IMR-90 (cell line): ENCODE measurements around the gene AKAP13. TPM values are rescaled to one million over a fixed set of nuclear protein-coding genes. Genes with fewer than 3 reads are reported as not detected.

Experiments used
- ATAC-seq: fragments of 200-7000 bp; cut with Tn5 transposase; 2 replicates; pipeline ENCODE4 v1.9.1; 2020; ENCODE audit warnings: low read depth, mild to moderate bottlenecking, moderate library complexity
- BruUV-seq: library from RNA; stranded (reverse); fragments of 400-500 nt; replicated peaks from 2 replicates; lab custom pipeline; 2021; lab: Mats Ljungman, UMichigan
- CTCF ChIA-PET: fragments of 300-600 bp; formaldehyde crosslinking; extraction: SDS; loops from one replicate; lab custom pipeline; 2021; ENCODE audit warnings: antibody characterized with exemption; lab: Yijun Ruan, JAX
- POLR2A ChIA-PET: fragments of 300-600 bp; sonication (Branson Sonifier 250); formaldehyde crosslinking; loops from one replicate; lab custom pipeline; 2022; ENCODE audit warnings: antibody characterized with exemption; ENCODE audit not compliant: unreplicated experiment; lab: Charles Lee
- DNase-seq: peaks from one replicate; pipeline ENCODE4 v3.0.0; 2013
- H2AFZ ChIP-seq: replicated peaks from 2 replicates; pipeline ENCODE3; 2013; ENCODE audit warnings: low read length, mild to moderate bottlenecking; ENCODE audit not compliant: poor library complexity
- H2AK5ac ChIP-seq: 2 replicates; pipeline ENCODE4 v1.6.1; 2013; ENCODE audit warnings: low read depth, low read length, inconsistent platforms
- H2AK9ac ChIP-seq: replicated peaks from 2 replicates; pipeline ENCODE3; 2013; ENCODE audit warnings: mild to moderate bottlenecking, low read depth, low read length, moderate library complexity; ENCODE audit not compliant: poor library complexity
- H2BK120ac ChIP-seq: 2 replicates; pipeline ENCODE4 v1.6.1; 2013; ENCODE audit warnings: low read depth, low read length, inconsistent platforms
- H2BK15ac ChIP-seq: 3 replicates; pipeline ENCODE4 v1.6.1; 2013; ENCODE audit warnings: low read depth, low read length, inconsistent platforms
- H2BK20ac ChIP-seq: 2 replicates; pipeline ENCODE4 v1.6.1; 2013; ENCODE audit warnings: low read depth, mild to moderate bottlenecking, inconsistent platforms, low read length, moderate library complexity
- H2BK5ac ChIP-seq: 2 replicates; pipeline ENCODE4 v1.6.1; 2013; ENCODE audit warnings: mild to moderate bottlenecking, low read depth, low read length, inconsistent platforms; ENCODE audit not compliant: poor library complexity, severe bottlenecking
- H3K14ac ChIP-seq: replicated peaks from 2 replicates; pipeline ENCODE4 v1.6.1; 2013; ENCODE audit warnings: low read depth, low read length, inconsistent platforms
- H3K18ac ChIP-seq: 2 replicates; pipeline ENCODE4 v1.6.1; 2013; ENCODE audit warnings: low read depth, low read length, control low read depth
- H3K23ac ChIP-seq: 2 replicates; pipeline ENCODE4 v1.6.1; 2013; ENCODE audit warnings: low read depth, low read length, inconsistent platforms
- H3K27ac ChIP-seq: 2 replicates; pipeline ENCODE4 v1.5.1; 2013; ENCODE audit warnings: mild to moderate bottlenecking, control low read depth, low read length; ENCODE audit not compliant: insufficient read depth
- H3K27me3 ChIP-seq: 2 replicates; pipeline ENCODE4 v1.6.1; 2013; ENCODE audit warnings: low read length; ENCODE audit not compliant: control insufficient read depth, insufficient read depth
- H3K36me3 ChIP-seq: 2 replicates; pipeline ENCODE4 v1.6.1; 2013; ENCODE audit warnings: low read length, mixed read lengths; ENCODE audit not compliant: control insufficient read depth, insufficient read depth
- H3K4ac ChIP-seq: 2 replicates; pipeline ENCODE4 v1.6.1; 2013; ENCODE audit warnings: low read depth, low read length, inconsistent platforms
- H3K4me1 ChIP-seq: 2 replicates; pipeline ENCODE4 v1.6.1; 2013; ENCODE audit warnings: low read length, mixed read lengths; ENCODE audit not compliant: control insufficient read depth, insufficient read depth
- H3K4me2 ChIP-seq: 2 replicates; pipeline ENCODE4 v1.6.1; 2013; ENCODE audit warnings: low read depth, mild to moderate bottlenecking, control low read depth, low read length, moderate library complexity
- H3K4me3 ChIP-seq: 2 replicates; pipeline ENCODE4 v1.5.1; 2013; ENCODE audit warnings: low read depth, mild to moderate bottlenecking, control low read depth, low read length, moderate library complexity; ENCODE audit not compliant: insufficient read depth
- H3K56ac ChIP-seq: 2 replicates; pipeline ENCODE4 v1.6.1; 2013; ENCODE audit warnings: low read length, inconsistent platforms; ENCODE audit not compliant: insufficient read depth; ENCODE audit errors: extremely low read depth
- H3K79me1 ChIP-seq, 2 experiments: 2 replicates each; pipeline ENCODE4 v1.6.1; 2013; ENCODE audit warnings: low read length in 2 of 2, inconsistent platforms in 1 of 2, low read depth in 1 of 2
- H3K9ac ChIP-seq: 2 replicates; pipeline ENCODE4 v1.6.1; 2013; ENCODE audit warnings: low read depth, low read length, control low read depth
- H3K9me1 ChIP-seq: 2 replicates; pipeline ENCODE4 v1.6.1; 2013; ENCODE audit warnings: low read length, inconsistent platforms; ENCODE audit not compliant: insufficient read depth
- H3K9me3 ChIP-seq: 2 replicates; pipeline ENCODE4 v1.6.1; 2013; ENCODE audit warnings: low read length; ENCODE audit not compliant: control insufficient read depth, insufficient read depth
- H4K20me1 ChIP-seq: 2 replicates; pipeline ENCODE4 v1.6.1; 2013; ENCODE audit warnings: low read length, inconsistent platforms; ENCODE audit not compliant: insufficient read depth
- H4K5ac ChIP-seq: 2 replicates; pipeline ENCODE4 v1.6.1; 2013; ENCODE audit warnings: mild to moderate bottlenecking, low read depth, low read length, control low read depth
- H4K8ac ChIP-seq, 2 experiments: 2 replicates each; pipeline ENCODE4 v1.6.1; 2013; ENCODE audit warnings: low read depth in 2 of 2, low read length in 2 of 2, control low read depth in 1 of 2, inconsistent platforms in 1 of 2
- H4K91ac ChIP-seq: 2 replicates; pipeline ENCODE4 v1.6.1; 2013; ENCODE audit warnings: low read depth, low read length, inconsistent platforms; ENCODE audit not compliant: insufficient read depth
- CEBPB ChIP-seq: IDR thresholded peaks from 2 replicates; pipeline ENCODE4 v1.6.1; 2012; ENCODE audit warnings: low read depth, low read length, improper control_type of control experiment
- CHD1 ChIP-seq: IDR thresholded peaks from 2 replicates; pipeline ENCODE4 v1.6.1; 2012; ENCODE audit warnings: low read depth, low read length, improper control_type of control experiment
- CTCF ChIP-seq: conservative IDR thresholded peaks from 2 replicates; pipeline ENCODE4 v1.5.1; 2012; ENCODE audit warnings: mild to moderate bottlenecking, low read depth, low read length, improper control_type of control experiment
- ELK1 ChIP-seq: fragments of 150-350 bp; IDR thresholded peaks from 2 replicates; pipeline ENCODE4 v1.6.1; 2016; ENCODE audit warnings: low read depth, mild to moderate bottlenecking, low read length, moderate library complexity, borderline replicate concordance
- FOS ChIP-seq: fragments of 150-350 bp; IDR thresholded peaks from 2 replicates; pipeline ENCODE4 v1.6.1; 2016; ENCODE audit warnings: low read depth, low read length
- MAFK ChIP-seq: IDR thresholded peaks from 2 replicates; pipeline ENCODE4 v1.6.1; 2012; ENCODE audit warnings: low read depth, low read length, improper control_type of control experiment
- MAZ ChIP-seq: IDR thresholded peaks from 2 replicates; pipeline ENCODE4 v1.6.1; 2012; ENCODE audit warnings: low read depth, mild to moderate bottlenecking, low read length, improper control_type of control experiment, moderate library complexity, borderline replicate concordance
- MXI1 ChIP-seq: IDR thresholded peaks from 2 replicates; pipeline ENCODE4 v1.6.1; 2012; ENCODE audit warnings: low read depth, mild to moderate bottlenecking, low read length, moderate library complexity, borderline replicate concordance
- POLR2A ChIP-seq: IDR thresholded peaks from 2 replicates; pipeline ENCODE4 v1.6.1; 2012; ENCODE audit warnings: mild to moderate bottlenecking, low read depth, low read length
- RAD21 ChIP-seq: IDR thresholded peaks from 2 replicates; pipeline ENCODE4 v1.6.1; 2012; ENCODE audit warnings: low read length, improper control_type of control experiment
- RCOR1 ChIP-seq: IDR thresholded peaks from 2 replicates; pipeline ENCODE4 v1.6.1; 2012; ENCODE audit warnings: mild to moderate bottlenecking, low read length, improper control_type of control experiment; ENCODE audit not compliant: insufficient replicate concordance
- RFX5 ChIP-seq: IDR thresholded peaks from 2 replicates; pipeline ENCODE4 v1.8.0; 2012; ENCODE audit warnings: low read depth, mild to moderate bottlenecking, low read length, moderate library complexity
- SMC3 ChIP-seq: fragments of 150-350 bp; IDR thresholded peaks from 2 replicates; pipeline ENCODE4 v1.6.1; 2016; ENCODE audit warnings: low read depth, mild to moderate bottlenecking, antibody characterized with exemption, low read length, moderate library complexity
- USF2 ChIP-seq: fragments of 150-350 bp; IDR thresholded peaks from 2 replicates; pipeline ENCODE4 v1.6.1; 2017; ENCODE audit warnings: mild to moderate bottlenecking, antibody characterized with exemption, low read length, low read depth
- WGBS, 2 experiments: methylation state at CpG; one replicate each; pipeline versions ENCODE4 v1.1.5 to v1.1.7; 2013; ENCODE audit warnings: missing lambda C conversion rate in 2 of 2; ENCODE audit not compliant: insufficient read length in 1 of 2; ENCODE audit errors: extremely low coverage in 2 of 2; 5-methylcytosine and 5-hydroxymethylcytosine counted together
- dilution Hi-C: fragments of 300-500 bp; cut with HindIII; formaldehyde crosslinking; loops from one replicate; pipeline ENCODE4 v1.14.3; 2018; ENCODE audit warnings: low sequenced_read_pairs; ENCODE audit not compliant: unreplicated experiment
- in situ Hi-C: fragments of 300-500 bp; cut with MboI; formaldehyde crosslinking; loops from 3 replicates; pipeline ENCODE4 v1.14.3; 2019; ENCODE audit warnings: low sequenced_read_pairs, inconsistent platforms, mixed read lengths
- intact Hi-C: fragments of 100-400 bp; cut with micrococcal nuclease; formaldehyde crosslinking; loops from 2 replicates; pipeline ENCODE4 v1.10.0; 2022
- polyA plus RNA-seq, 3 experiments: library from polyadenylated mRNA; depleted of rRNA; stranded (reverse); fragments of >200 nt; gene quantifications; 2 replicates each; pipeline ENCODE4 v1.2.3, GENCODE V29; 2012; ENCODE audit warnings: low replicate concordance in 1 of 3
- total RNA-seq: library from RNA; depleted of rRNA; stranded (reverse); fragments of >200 nt; gene quantifications from 2 replicates; pipeline ENCODE4 v1.2.3, GENCODE V29; 2012

Gene AKAP13
- total and polyA plus RNA-seq, 2 of the 4 experiments (the other 2 are of a cell fraction), result 10.4 to 46.4 TPM

GRCh38 chr15:85493260-85493659 lies 112.9 kb downstream of the AKAP13 start:
- Histone ChIP-seq H3K4me3 (no peak overlapping the region), H2BK120ac (no peak overlapping the region), H2BK5ac (no peak overlapping the region), H3K56ac (no peak overlapping the region), H3K23ac (peak overlapping the region; percentile 33; the same call in 1 of the 2 replicates), H2AK5ac (no peak overlapping the region), H2BK20ac (no peak overlapping the region), H4K20me1 (peaks cover 9% of the 10 kb centered on the region), H3K9me3 (no peaks in the 10 kb centered on the region), H3K9ac (no peak overlapping the region), H3K9me1 (peaks cover 15% of the 10 kb centered on the region), H3K4ac (no peak overlapping the region), H3K4me2 (no peak overlapping the region), H3K4me1 (peaks cover 4% of the 10 kb centered on the region; the same call in 1 of the 2 replicates), H4K91ac (no peak overlapping the region), H4K5ac (no peak overlapping the region), H3K27ac (no peak overlapping the region), H3K18ac (no peak overlapping the region), H2AFZ (no peak overlapping the region), H3K14ac (no peak overlapping the region; the same call in 1 of the 2 replicates), H3K36me3 (no peaks in the 10 kb centered on the region), H4K8ac (no peak overlapping the region), H3K27me3 (no peaks in the 10 kb centered on the region), H3K79me1 (peaks cover 38 to 76% of the 10 kb centered on the region in 2 experiments), H2BK15ac (no peak overlapping the region), H2AK9ac (no peak overlapping the region)
- CTCF ChIA-PET, result no interaction called here
- ATAC-seq, result no peak
- intact Hi-C loops (no loop called here), dilution Hi-C loops (no loop called here), in situ Hi-C loops (no loop called here)
- BruUV-seq, result no TSS peak
- POLR2A ChIA-PET, result no interaction called here
- WGBS, 2 experiments, result no CpG with 5 or more reads among the region's 1 CpG
- DNase-seq, result no peak
- TF ChIP-seq CHD1, result no peak
- TF ChIP-seq RCOR1, result no peak
- TF ChIP-seq CTCF, result no peak
- TF ChIP-seq USF2, result no peak
- no peak for TF ChIP-seq SMC3
- no peak for TF ChIP-seq POLR2A
- TF ChIP-seq FOS, result no peak
- TF ChIP-seq RFX5, result no peak
- TF ChIP-seq CEBPB, result no peak
- no peak for TF ChIP-seq RAD21
- TF ChIP-seq MAFK, result no peak
- TF ChIP-seq ELK1, result no peak
- no peak for TF ChIP-seq MAZ
- no peak for TF ChIP-seq MXI1
